ENCODE data around the gene TTC7B.

DNA sequence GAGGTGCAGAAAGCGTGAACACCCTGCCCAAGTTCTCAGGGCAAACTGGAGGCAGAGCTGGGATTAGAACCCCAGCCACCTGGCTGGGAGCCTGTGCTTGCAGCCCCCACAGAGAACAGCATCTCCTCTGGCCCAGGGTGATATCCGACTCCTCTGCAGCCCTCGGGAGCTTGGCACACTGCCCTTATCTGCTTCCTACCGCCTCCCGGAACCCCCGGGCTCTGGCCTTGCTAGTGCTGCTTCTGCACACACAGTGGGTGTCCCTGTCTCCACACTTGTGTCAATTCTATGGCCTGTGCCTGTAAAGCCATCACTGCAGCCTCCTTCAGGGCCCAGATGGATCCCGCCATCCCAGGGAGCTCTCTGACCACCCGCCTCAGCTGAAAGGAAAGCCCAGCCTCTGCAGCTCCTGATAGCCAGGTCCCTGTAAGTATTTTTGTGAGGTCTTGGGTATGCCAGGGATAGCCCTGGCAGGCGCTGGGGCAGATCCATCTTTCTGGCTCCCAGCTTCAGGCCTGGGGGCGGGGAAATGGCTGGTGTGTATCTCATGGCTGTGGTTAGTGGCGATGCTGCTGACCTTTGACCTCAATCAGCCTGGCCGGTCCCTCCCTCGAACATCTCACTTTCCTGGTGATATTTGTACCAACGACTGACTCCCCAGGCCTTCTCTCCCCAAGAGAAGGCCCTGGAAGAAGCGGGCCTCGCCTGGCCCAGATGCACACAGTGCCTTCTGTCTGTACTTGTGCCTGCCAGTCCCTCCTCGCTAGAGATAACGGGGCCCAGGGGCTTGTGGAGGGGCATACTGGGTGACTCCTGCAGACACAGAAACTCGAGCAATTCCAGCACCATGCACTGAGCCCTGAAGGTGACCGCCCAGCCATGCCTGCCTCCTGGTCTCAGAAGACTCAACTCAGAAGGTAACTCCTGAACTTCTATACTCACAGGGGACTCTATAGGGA is 235.6 kb downstream of the TTC7B start:
- TF ChIP-seq, protein P1, sequence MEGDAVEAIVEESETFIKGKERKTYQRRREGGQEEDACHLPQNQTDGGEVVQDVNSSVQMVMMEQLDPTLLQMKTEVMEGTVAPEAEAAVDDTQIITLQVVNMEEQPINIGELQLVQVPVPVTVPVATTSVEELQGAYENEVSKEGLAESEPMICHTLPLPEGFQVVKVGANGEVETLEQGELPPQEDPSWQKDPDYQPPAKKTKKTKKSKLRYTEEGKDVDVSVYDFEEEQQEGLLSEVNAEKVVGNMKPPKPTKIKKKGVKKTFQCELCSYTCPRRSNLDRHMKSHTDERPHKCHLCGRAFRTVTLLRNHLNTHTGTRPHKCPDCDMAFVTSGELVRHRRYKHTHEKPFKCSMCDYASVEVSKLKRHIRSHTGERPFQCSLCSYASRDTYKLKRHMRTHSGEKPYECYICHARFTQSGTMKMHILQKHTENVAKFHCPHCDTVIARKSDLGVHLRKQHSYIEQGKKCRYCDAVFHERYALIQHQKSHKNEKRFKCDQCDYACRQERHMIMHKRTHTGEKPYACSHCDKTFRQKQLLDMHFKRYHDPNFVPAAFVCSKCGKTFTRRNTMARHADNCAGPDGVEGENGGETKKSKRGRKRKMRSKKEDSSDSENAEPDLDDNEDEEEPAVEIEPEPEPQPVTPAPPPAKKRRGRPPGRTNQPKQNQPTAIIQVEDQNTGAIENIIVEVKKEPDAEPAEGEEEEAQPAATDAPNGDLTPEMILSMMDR (IDR thresholded peaks at IDR 0.05 in 4 of 5, conservative IDR thresholded peaks at IDR 0.05 in 1 of 5): no peak
- TF ChIP-seq POLR2A (IDR thresholded peaks at IDR 0.05): no peak

Data from gastrocnemius medialis (tissue), 4 donors.